Liver (tissue), 9 donors: ENCODE results near the gene STUM. TPM values are rescaled to one million over a fixed set of nuclear protein-coding genes. Genes with fewer than 3 reads are reported as not detected.

Experiments
- DNase-seq: peaks from one replicate; pipeline ENCODE4 v3.0.0-alpha.2; 2017; ENCODE audit warnings: low spot score
- H3K27ac ChIP-seq, 2 donors: one replicate each; pipeline ENCODE4 v1.7.0; 2013; ENCODE audit warnings: inconsistent platforms in 2 of 2, low read length in 2 of 2, control low read depth in 1 of 2, low read depth in 1 of 2, mild to moderate bottlenecking in 1 of 2
- H3K27me3 ChIP-seq, 4 donors: one replicate each; pipeline versions ENCODE4 v1.6.1 to v1.7.0; 2013; ENCODE audit warnings: low read length in 3 of 4, inconsistent platforms in 1 of 4, mild to moderate bottlenecking in 1 of 4, moderate library complexity in 1 of 4; ENCODE audit not compliant: control insufficient read depth in 4 of 4, insufficient read depth in 4 of 4
- H3K36me3 ChIP-seq, 4 donors: one replicate each; pipeline versions ENCODE4 v1.6.1 to v1.7.0; 2013; ENCODE audit warnings: low read length in 3 of 4, mild to moderate bottlenecking in 3 of 4, low read depth in 1 of 4, moderate library complexity in 1 of 4; ENCODE audit not compliant: control insufficient read depth in 4 of 4, insufficient read depth in 3 of 4
- H3K4me1 ChIP-seq, 4 donors: one replicate each; pipeline versions ENCODE4 v1.6.1 to v1.7.0; 2013; ENCODE audit warnings: low read length in 3 of 4, mild to moderate bottlenecking in 3 of 4, moderate library complexity in 1 of 4; ENCODE audit not compliant: control insufficient read depth in 4 of 4, insufficient read depth in 4 of 4
- H3K4me3 ChIP-seq, 3 donors: one replicate each; pipeline versions ENCODE4 v1.6.1 to v1.7.0; 2013; ENCODE audit warnings: low read length in 3 of 3, control low read depth in 1 of 3, low read depth in 1 of 3, mild to moderate bottlenecking in 1 of 3
- H3K9ac ChIP-seq, 2 donors: one replicate each; pipeline ENCODE4 v1.7.0; 2013; ENCODE audit warnings: low read length in 2 of 2, mild to moderate bottlenecking in 2 of 2, moderate library complexity in 2 of 2, control low read depth in 1 of 2, low read depth in 1 of 2
- H3K9me3 ChIP-seq, 4 donors: one replicate each; pipeline versions ENCODE4 v1.6.1 to v1.7.0; 2013; ENCODE audit warnings: low read length in 3 of 4; ENCODE audit not compliant: control insufficient read depth in 4 of 4
- FOXA1 ChIP-seq: IDR thresholded peaks from 2 replicates; pipeline ENCODE4 v1.6.1; 2016; ENCODE audit warnings: antibody characterized with exemption
- GABPA ChIP-seq, 2 donors: IDR thresholded peaks in 1 of 2; conservative IDR thresholded peaks in 1 of 2; 2 replicates each; pipeline ENCODE4 v1.6.1; 2016; ENCODE audit warnings: antibody characterized with exemption in 2 of 2, mild to moderate bottlenecking in 1 of 2, moderate library complexity in 1 of 2
- JUND ChIP-seq, 2 donors: IDR thresholded peaks; 2 replicates each; pipeline ENCODE4 v1.6.1; 2016; ENCODE audit warnings: antibody characterized with exemption in 2 of 2
- NR2F2 ChIP-seq: IDR thresholded peaks from 2 replicates; pipeline ENCODE4 v1.6.1; 2016; ENCODE audit warnings: antibody characterized with exemption
- RAD21 ChIP-seq, 2 donors: IDR thresholded peaks; 2 replicates each; pipeline ENCODE4 v1.6.1; 2016; ENCODE audit warnings: antibody characterized with exemption in 2 of 2, mild to moderate bottlenecking in 2 of 2
- SP1 ChIP-seq: IDR thresholded peaks from 2 replicates; pipeline ENCODE4 v1.6.1; 2018; ENCODE audit warnings: antibody characterized with exemption, mild to moderate bottlenecking
- TAF1 ChIP-seq: conservative IDR thresholded peaks from 2 replicates; pipeline ENCODE4 v1.6.1; 2016; ENCODE audit warnings: antibody characterized with exemption, mild to moderate bottlenecking
- WGBS: extraction: QIAGEN DNeasy Blood & Tissue Kit; methylation state at CpG from one replicate; pipeline ENCODE4 v1.1.7; 2013; 5-methylcytosine and 5-hydroxymethylcytosine counted together
- polyA plus RNA-seq, 2 donors: library from polyadenylated mRNA; stranded (reverse) in 1 of 2; unstranded in 1 of 2; fragments of 200-250 nt in 1 of 2; fragments of >200 nt in 1 of 2; fragmentation: Nextera tagmentation in 1 of 2; extraction: Ambion mirVana in 1 of 2; gene quantifications; one replicate each; pipeline versions ENCODE4 v1.2.1 to v1.2.3, GENCODE V29; 2013 to 2015
- total RNA-seq, 2 donors: library from RNA; depleted of rRNA; stranded (reverse); fragments of >200 nt; gene quantifications; one replicate each; pipeline ENCODE4 v1.2.3, GENCODE V29; 2014
- TF ChIP-seq, protein P1 (sequence below): IDR thresholded peaks from 2 replicates; pipeline ENCODE4 v1.6.1; 2016; ENCODE audit warnings: antibody characterized with exemption
- TF ChIP-seq, protein P2 (sequence below): IDR thresholded peaks from 2 replicates; pipeline ENCODE4 v1.6.1; 2016; ENCODE audit warnings: antibody characterized with exemption, mild to moderate bottlenecking
- TF ChIP-seq, protein P3 (sequence below): fragments of 150-350 bp; IDR thresholded peaks from 2 replicates; pipeline ENCODE4 v1.5.1; 2017; ENCODE audit warnings: improper control_type of control experiment, low read depth, low read length; ENCODE audit not compliant: missing input control
- donor health status: healthy.
- donor health status: healthy.
- donor health status: healthy.
- donor health status: healthy.
- donor health status: healthy.

The STUM gene
- total and polyA plus RNA-seq, 4 donors = 0.03 to 0.14 (median 0.07) TPM

DNA sequence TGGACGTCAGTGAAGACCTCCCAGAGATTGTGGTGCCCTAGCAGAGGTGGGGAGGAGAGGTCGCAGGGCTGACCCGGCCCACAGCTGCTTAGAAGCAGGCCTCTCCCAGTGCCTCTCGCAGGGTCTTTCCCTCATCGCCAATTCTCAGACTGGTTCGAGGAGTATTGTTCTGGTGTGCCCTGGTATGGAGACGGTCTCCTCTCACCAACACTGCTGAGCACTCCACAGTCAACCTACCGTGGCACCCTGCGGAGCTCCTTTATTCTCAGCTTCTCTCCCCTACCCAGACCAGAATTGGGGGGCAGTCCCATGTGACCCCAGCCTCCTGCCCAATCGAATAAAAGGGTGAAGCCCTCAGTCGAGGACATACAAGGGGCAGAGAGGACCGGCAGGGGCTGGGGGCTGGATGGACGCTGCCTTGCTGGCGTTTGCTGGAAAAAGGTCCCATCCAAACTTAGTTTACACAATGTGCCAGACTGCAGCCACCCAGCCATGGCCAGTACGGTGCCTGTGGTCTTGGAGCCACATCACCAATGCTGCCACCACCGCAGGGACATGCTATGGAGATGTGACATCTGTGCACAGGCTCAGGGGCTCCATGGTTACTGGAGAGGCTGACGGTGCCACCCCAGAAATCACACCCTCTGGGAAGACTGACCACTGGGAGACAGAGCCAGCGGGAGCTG, 80.8 kb downstream of the STUM start:
- Histone ChIP-seq H3K4me1 (peaks cover 0 to 2% (median 2%) of the 10 kb centered on the region in 4 donors), H3K9me3 (no peaks in the 10 kb centered on the region), H3K27ac (no peak overlapping the region), H3K9ac (no peak overlapping the region), H3K36me3 (no peaks in the 10 kb centered on the region), H3K4me3 (no peak overlapping the region), H3K27me3 (no peaks in the 10 kb centered on the region)
- 85% methylated on average over 18 of the region's 18 CpGs for WGBS
- TF ChIP-seq, protein P1, sequence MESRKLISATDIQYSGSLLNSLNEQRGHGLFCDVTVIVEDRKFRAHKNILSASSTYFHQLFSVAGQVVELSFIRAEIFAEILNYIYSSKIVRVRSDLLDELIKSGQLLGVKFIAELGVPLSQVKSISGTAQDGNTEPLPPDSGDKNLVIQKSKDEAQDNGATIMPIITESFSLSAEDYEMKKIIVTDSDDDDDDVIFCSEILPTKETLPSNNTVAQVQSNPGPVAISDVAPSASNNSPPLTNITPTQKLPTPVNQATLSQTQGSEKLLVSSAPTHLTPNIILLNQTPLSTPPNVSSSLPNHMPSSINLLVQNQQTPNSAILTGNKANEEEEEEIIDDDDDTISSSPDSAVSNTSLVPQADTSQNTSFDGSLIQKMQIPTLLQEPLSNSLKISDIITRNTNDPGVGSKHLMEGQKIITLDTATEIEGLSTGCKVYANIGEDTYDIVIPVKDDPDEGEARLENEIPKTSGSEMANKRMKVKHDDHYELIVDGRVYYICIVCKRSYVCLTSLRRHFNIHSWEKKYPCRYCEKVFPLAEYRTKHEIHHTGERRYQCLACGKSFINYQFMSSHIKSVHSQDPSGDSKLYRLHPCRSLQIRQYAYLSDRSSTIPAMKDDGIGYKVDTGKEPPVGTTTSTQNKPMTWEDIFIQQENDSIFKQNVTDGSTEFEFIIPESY = no peak
- TF ChIP-seq JUND (IDR thresholded peaks at IDR 0.05) (no peak), NR2F2 (no peak), FOXA1 (no peak), RAD21 (IDR thresholded peaks at IDR 0.05) (no peak), TAF1 (no peak), SP1 (no peak)
- TF ChIP-seq, protein P2, sequence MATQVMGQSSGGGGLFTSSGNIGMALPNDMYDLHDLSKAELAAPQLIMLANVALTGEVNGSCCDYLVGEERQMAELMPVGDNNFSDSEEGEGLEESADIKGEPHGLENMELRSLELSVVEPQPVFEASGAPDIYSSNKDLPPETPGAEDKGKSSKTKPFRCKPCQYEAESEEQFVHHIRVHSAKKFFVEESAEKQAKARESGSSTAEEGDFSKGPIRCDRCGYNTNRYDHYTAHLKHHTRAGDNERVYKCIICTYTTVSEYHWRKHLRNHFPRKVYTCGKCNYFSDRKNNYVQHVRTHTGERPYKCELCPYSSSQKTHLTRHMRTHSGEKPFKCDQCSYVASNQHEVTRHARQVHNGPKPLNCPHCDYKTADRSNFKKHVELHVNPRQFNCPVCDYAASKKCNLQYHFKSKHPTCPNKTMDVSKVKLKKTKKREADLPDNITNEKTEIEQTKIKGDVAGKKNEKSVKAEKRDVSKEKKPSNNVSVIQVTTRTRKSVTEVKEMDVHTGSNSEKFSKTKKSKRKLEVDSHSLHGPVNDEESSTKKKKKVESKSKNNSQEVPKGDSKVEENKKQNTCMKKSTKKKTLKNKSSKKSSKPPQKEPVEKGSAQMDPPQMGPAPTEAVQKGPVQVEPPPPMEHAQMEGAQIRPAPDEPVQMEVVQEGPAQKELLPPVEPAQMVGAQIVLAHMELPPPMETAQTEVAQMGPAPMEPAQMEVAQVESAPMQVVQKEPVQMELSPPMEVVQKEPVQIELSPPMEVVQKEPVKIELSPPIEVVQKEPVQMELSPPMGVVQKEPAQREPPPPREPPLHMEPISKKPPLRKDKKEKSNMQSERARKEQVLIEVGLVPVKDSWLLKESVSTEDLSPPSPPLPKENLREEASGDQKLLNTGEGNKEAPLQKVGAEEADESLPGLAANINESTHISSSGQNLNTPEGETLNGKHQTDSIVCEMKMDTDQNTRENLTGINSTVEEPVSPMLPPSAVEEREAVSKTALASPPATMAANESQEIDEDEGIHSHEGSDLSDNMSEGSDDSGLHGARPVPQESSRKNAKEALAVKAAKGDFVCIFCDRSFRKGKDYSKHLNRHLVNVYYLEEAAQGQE = no peak
- TF ChIP-seq, protein P3, sequence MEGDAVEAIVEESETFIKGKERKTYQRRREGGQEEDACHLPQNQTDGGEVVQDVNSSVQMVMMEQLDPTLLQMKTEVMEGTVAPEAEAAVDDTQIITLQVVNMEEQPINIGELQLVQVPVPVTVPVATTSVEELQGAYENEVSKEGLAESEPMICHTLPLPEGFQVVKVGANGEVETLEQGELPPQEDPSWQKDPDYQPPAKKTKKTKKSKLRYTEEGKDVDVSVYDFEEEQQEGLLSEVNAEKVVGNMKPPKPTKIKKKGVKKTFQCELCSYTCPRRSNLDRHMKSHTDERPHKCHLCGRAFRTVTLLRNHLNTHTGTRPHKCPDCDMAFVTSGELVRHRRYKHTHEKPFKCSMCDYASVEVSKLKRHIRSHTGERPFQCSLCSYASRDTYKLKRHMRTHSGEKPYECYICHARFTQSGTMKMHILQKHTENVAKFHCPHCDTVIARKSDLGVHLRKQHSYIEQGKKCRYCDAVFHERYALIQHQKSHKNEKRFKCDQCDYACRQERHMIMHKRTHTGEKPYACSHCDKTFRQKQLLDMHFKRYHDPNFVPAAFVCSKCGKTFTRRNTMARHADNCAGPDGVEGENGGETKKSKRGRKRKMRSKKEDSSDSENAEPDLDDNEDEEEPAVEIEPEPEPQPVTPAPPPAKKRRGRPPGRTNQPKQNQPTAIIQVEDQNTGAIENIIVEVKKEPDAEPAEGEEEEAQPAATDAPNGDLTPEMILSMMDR = no peak
- DNase-seq = no peak

DNA sequence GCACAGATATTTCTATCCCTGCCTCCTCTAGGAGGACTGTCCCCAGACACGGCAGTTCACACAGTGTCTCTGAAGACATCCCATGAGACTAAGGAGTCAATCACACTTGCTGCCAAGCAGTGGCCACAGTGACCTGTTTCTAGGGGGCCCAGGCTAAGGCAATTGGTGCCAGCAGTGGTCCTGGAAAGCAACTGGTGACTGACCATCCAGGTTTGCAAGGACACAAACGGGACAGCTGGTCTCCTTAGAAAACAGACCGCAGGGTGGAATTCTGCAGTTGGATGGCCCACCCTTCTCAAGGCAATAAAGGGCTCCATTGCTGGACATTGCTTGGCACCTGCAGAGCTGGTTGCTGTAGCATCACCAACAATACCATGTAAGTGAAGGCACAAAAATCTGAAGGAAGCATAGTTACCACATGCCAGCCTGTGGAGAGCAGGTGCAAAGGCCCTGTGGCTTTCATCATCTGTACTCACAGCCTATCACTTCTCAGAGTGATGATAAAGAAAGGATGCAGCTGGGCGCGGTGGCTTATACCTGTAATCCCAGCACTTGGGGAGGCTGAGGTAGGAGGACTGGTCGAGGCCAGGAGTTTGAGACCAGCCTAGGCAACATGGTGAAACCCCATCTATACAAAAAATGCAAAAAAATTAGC, 81.5 kb downstream of the STUM start:
- Histone ChIP-seq H3K4me1 (peaks cover 0 to 2% (median 2%) of the 10 kb centered on the region in 4 donors), H3K27ac (no peak overlapping the region), H3K36me3 (no peaks in the 10 kb centered on the region), H3K4me3 (no peak overlapping the region), H3K27me3 (no peaks in the 10 kb centered on the region), H3K9ac (no peak overlapping the region), H3K9me3 (no peaks in the 10 kb centered on the region)
- WGBS = 87% methylated on average over 6 of the region's 6 CpGs
- TF ChIP-seq TAF1 (no peak), GABPA (IDR thresholded peaks at IDR 0.05 in 1 of 2, conservative IDR thresholded peaks at IDR 0.05 in 1 of 2) (no peak)
- DNase-seq = no peak
